GM12891 (cell line): ENCODE measurements around the gene VENTX.

Source experiments
- POLR2A ChIP-seq: IDR thresholded peaks from 2 replicates; pipeline ENCODE4 v1.6.1; 2011; ENCODE audit warnings: low read depth, low read length, control low read depth
- SPI1 ChIP-seq: IDR thresholded peaks from 2 replicates; pipeline ENCODE4 v1.6.1; 2011; ENCODE audit warnings: low read depth, low read length, control low read depth

DNA sequence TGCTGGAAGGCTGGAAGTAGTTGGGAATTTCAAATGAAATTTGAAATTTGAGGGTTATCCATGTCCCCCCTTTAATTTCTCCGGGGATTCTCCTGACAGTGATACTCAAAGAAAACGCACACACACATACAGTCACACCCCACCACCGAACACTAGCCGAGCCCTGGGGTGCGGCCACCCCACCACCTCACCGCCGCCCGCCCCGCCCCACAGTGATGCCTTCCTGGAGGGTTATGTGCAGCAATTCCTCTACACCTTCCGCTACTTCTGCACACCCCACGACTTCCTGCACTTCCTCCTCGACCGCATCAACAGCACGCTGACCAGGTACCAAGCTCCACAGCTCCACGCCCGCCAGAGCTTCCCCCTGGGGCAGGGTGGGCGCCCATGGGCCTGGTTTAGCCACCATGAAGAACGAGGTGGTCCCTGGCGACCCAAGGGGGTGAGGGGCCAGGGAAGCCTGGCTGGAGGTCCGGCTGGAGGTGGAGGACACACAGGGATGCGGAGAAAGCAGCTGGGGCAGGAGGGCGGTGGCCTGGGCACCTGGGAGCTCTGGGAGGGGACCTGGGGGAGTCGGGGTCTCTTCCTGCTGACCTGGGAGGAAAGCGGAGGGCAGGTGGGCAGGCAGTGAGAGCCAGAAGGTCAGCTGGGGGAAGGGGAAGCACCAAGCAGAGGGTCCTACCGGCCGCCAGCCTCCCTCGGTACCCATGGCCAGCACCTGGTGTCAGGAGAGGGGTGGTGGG lies 27.1 kb upstream of the VENTX start:
- no peak for TF ChIP-seq POLR2A
- TF ChIP-seq SPI1: no peak
